GM19452 (cell line): Measurements from ENCODE around the gene TTC16.
"Not testable (repeated sequence)": the region's sequence is repeated elsewhere in the genome, so short reads cannot be mapped to it uniquely, and the experiment has no call there.

Source experiments
- ATAC-seq: cut with Tn5 transposase; IDR thresholded peaks from one replicate; pipeline ENCODE4 v1.9.1; 2021; ENCODE audit not compliant: unreplicated experiment

Gene TTC16

DNA sequence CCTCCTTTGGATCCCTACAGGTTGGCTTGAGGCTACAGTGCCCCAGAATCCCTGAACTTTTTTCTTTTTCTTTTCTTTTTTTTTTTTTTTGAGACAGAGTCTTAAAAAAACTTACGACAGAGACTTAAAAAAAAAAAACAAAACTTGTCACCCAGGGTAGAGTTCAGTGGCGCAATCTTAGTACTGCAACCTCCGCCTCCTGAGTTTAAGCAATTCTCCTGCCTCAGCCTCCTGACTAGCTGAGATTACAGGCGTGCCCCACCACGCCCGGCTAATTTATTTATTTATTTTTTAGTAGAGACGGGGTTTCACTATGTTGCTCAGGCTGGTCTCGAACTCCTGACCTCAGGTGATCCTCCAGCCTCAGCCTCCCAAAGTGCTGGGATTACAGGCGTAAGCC, 65.0 kb downstream of the TTC16 start:
- ATAC-seq = not testable (repeated sequence)
